GM21515 (cell line): ENCODE measurements around the gene THSD7A.

Experiments used
- ATAC-seq: cut with Tn5 transposase; IDR thresholded peaks from one replicate; pipeline ENCODE4 v1.9.1; 2021; ENCODE audit not compliant: unreplicated experiment

The THSD7A gene, protein sequence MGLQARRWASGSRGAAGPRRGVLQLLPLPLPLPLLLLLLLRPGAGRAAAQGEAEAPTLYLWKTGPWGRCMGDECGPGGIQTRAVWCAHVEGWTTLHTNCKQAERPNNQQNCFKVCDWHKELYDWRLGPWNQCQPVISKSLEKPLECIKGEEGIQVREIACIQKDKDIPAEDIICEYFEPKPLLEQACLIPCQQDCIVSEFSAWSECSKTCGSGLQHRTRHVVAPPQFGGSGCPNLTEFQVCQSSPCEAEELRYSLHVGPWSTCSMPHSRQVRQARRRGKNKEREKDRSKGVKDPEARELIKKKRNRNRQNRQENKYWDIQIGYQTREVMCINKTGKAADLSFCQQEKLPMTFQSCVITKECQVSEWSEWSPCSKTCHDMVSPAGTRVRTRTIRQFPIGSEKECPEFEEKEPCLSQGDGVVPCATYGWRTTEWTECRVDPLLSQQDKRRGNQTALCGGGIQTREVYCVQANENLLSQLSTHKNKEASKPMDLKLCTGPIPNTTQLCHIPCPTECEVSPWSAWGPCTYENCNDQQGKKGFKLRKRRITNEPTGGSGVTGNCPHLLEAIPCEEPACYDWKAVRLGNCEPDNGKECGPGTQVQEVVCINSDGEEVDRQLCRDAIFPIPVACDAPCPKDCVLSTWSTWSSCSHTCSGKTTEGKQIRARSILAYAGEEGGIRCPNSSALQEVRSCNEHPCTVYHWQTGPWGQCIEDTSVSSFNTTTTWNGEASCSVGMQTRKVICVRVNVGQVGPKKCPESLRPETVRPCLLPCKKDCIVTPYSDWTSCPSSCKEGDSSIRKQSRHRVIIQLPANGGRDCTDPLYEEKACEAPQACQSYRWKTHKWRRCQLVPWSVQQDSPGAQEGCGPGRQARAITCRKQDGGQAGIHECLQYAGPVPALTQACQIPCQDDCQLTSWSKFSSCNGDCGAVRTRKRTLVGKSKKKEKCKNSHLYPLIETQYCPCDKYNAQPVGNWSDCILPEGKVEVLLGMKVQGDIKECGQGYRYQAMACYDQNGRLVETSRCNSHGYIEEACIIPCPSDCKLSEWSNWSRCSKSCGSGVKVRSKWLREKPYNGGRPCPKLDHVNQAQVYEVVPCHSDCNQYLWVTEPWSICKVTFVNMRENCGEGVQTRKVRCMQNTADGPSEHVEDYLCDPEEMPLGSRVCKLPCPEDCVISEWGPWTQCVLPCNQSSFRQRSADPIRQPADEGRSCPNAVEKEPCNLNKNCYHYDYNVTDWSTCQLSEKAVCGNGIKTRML (N-terminal part only)

GRCh38 chr7:11831736-11832495, at the start of gene THSD7A:
TSS of gene THSD7A (minus strand) at chr7:11832198. CDS start at chr7:11831946, 252 bp downstream.
- ATAC-seq, result no peak

GRCh38 chr7:11881680-11882079, 49.7 kb upstream of the THSD7A start:
- ATAC-seq, result no peak

DNA sequence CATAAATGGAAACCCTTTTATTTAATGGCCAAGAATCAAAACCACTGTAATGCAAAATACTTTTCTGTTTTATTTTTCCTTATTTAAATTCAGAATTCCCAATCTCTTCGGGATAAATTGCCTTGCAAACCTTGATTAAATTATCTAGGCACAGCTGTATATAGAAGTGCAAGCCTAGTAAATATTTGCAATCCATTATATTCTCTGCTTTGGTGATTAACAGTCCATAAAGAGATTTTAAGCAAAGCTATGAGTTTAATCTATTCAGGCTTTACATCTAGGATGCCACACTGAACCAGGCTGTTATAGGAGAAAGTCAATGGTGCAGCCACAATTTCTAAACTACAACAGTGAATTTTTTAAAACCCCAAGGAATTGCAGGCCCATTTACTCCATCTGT, 43.6 kb upstream of the THSD7A start:
- ATAC-seq, result no peak

DNA sequence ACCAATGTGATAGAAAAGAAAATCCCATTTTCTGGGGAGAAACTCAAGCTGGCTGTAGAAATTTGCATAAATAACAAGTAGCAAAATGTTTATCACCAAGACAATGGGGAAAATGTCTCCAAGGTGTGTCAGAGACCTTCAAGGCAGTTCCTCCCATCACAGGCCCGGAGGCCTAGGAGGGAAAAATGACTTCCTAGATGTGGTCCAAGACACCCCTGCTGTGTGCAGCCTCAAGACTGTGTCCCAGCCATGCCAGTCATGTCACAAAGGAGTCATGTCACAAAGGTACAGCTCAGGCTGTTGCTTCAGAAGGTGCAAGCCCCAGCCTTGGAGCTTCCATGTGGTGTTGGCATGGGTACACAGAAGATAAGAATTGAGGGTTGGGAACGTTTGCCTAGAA, 33.7 kb upstream of the THSD7A start:
- ATAC-seq, result no peak

DNA sequence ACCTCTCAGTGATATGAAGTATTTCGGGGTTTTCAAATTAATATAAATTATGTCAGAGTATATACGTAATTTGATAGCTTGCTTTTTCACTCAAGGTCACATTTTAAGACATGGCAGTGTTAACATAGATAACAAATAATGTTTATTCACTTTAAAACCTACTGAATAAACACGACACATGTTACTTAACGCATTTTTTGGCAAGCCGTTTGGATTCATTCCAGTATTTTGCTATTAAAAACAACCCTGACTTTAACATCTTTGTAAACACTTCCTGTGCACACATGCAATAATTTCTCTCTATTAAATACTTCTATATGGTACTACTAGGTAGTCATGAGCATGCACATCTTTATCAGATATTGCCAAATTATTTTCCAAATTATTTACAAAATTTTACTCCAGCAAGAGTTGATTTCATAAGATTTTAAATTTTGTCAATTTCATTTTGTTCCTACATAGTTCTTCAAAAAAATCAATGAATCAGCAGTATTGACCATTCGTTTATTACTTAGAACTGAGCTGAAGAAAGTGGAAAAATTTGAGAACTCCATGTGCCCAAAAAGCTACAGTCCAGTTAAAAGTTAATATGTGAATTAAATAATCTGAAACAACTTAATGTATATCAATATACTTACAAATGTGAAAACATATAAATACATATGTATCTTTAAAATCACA, 26.8 kb upstream of the THSD7A start:
- no peak for ATAC-seq

DNA sequence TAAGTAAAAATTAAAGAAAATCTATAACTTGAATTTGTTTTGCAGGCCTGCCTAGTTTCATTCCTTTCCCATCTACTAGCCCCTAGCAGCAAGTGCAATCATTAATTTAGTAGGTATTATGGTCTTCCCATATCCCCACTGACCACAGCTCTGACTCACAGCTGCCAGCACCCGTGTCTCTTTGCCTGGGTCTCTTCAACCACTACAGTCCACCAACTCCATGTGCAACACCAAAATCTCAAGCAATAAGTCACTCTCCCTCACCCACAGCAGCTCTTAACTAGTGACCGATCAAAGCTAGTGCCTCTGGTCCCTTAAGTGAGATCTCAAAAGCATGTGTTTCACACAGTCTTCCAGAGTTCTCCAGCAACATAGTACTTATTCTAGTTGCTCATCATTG, 26.0 kb upstream of the THSD7A start:
- ATAC-seq, result no peak

GRCh38 chr7:11848251-11848650, 16.3 kb upstream of the THSD7A start:
- no peak for ATAC-seq

DNA sequence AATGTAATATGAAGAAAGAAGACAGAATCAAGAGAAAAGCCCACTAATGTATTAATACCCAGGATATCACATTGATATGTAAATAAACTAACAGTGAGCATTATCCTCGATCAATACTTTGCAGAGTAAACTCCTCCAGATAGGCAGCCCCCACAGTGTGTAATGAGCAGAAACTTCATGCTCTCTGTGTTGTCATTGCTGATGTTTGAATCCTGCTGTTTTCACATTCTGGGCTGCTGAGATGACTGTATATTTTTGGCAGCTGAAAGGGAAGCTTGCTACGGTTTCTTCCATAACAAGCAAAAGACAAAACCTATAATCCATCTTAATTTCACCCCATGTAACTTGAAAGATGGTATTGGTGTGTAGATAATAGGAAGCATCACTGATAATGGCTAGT, 15.3 kb upstream of the THSD7A start:
- no peak for ATAC-seq

- no peak for ATAC-seq
Observed at GRCh38 chr7:11846361-11846955, 14.5 kb upstream of the THSD7A start.

DNA sequence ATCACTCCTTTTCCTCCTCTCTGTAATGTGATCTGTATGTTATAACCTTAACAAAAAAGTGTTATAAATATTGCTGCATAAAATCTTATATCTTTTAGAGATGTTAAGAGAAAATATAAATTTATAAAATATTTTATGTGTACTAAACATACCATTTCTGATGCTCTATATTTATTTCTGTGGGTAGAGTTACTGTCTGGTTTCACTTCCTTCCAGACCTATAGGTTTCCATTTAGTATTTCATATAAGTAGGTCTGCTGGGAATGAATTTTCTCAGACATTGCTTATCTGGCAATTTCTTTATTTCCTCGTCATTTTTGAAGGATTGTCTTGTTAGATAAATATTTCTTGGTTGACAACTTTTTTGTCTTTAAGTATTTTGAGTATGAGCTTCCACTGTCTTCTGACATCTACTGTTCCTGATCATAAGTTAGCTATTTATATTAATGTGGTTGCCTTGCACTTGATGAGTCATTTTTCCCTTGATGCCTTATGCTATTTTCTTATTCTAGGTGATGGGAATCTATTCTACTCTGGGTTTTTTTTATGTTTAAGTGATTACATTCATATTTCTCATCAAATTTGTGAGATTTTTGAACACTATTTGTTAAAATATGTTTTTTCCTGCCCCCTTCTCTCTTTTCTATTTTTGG, 11.2 kb upstream of the THSD7A start:
- ATAC-seq, result no peak

DNA sequence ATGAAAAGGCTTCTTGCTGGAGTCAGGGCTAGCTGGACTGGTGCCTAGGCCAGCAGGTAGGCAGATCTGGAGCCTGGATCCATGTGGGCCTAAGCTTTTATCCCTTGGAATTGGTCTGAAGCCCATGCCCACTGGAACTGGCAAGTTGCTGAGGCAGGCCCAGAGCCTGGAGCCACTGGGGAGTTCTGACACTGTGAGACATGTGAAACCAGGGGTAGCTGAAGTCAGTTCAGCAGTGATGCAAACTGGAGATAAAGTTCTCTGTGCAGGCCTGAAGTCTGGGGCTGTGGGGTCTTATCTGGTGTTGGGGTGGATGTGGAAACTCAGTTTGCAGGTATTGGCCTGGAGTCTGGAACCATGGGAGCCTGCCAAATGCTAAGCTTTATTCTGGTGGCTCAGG, 9.7 kb upstream of the THSD7A start:
- ATAC-seq, result no peak

DNA sequence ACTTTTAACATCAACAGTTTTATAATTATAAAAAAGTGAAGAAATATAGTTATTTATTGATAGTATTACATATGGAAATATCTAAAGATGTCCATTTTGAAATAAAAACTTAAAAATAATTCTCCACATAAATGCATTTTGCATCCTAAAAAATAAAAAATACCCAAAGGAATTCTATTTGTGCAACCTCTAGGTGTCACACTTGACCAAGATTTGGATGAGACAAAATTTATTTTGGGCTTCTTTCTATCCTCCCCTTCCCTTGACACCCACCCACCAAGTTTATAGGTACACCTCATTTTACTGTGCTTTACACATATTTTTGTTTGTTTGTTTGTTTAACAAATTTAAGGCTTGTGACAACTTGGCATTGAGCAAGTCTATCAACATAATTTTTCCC, 3.3 kb upstream of the THSD7A start:
- ATAC-seq, result no peak

GRCh38 chr7:11833431-11833830, 1.4 kb upstream of the THSD7A start:
- ATAC-seq, result no peak

GRCh38 chr7:11831156-11831735, 752 bp downstream of the THSD7A start:
- no peak for ATAC-seq

DNA sequence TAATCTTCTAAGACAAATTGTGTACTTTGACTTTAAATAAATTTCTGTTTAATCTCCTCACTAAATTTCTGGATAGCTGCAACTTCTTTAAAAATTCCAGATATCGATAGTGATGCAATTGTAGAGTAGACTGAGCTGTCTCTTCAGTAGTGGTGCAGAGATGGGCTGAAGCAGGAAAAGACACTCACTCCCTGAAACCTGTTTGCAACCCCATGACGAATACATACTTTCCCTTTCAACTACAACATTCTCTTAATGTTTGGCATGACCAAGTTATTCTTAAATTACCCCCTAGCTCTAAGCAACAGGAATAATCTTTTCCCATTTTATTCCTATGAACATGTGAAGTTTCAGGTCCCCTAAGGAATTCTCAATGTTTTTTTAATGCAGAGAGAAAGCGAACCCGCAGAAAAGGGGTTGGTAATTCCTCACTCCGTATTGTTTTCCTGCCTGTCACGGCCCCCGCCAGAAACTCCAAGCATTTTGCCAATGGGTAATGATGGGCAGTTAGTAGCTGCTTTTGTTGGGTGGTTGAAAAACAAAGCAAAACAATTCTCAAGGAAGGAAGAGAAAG, 1.3 kb downstream of the THSD7A start:
- no peak for ATAC-seq

DNA sequence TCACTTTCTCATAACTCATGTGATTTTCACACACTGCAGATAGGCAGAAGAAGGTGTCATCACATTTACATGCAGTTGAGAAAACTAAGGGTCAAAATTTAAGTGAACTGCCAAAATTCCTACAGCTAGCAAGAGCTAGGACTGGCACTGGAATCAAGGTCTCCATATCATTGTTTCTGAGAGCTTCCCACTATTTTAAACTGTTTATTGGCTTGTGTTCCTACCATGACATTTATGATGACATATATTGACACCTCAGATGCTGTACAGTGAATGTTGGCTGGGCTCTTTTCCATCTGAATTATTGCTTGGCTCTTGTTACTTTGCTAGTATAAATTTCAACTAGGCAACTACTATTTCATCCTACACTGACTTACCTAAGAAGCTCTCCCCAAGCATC, 2.0 kb downstream of the THSD7A start:
- no peak for ATAC-seq

GRCh38 chr7:11819947-11820346, 12.1 kb downstream of the THSD7A start:
- ATAC-seq, result no peak

GRCh38 chr7:11819271-11819670, 12.7 kb downstream of the THSD7A start:
- no peak for ATAC-seq
